Subcutaneous adipose tissue (tissue), 4 donors: ENCODE results near the gene PTCH2. TPM values are rescaled to one million over a fixed set of nuclear protein-coding genes. Genes with fewer than 3 reads are reported as not detected.

Source experiments
- CTCF ChIP-seq: fragments of 450-650 bp; IDR thresholded peaks from one replicate; pipeline ENCODE4 v1.5.1; 2016; ENCODE audit warnings: low read depth, mild to moderate bottlenecking, control low read depth, antibody characterized with exemption, moderate library complexity
- total RNA-seq, 4 donors: library from RNA; depleted of rRNA; stranded (reverse); fragments of >200 nt; gene quantifications; one replicate each; pipeline ENCODE4 v1.1.0, GENCODE V29; 2016

Gene PTCH2
- total RNA-seq, 4 donors from 2014 or later: 0.66 to 1.1 (median 0.68) TPM; not detected in 1

DNA sequence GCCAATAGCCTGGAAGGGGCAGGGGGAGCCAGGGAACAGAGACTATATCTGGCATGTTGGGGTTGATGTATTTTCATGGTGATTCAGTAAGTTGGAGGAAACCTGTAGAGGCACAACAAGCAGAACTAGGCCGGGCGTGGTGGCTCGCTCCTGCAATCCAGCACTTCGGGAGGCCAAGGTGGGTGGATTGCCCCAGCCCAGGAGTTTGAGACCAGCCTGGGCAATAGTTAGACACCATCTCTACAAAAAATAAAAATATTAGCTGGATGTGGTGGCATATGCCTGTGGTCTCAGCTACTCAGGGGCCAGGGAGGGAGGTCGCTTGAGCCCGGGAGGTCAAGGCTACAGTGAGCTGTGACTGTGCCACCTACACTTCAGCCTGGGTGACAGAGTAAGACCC lies 10.1 kb upstream of the PTCH2 start:
- TF ChIP-seq CTCF: no peak

DNA sequence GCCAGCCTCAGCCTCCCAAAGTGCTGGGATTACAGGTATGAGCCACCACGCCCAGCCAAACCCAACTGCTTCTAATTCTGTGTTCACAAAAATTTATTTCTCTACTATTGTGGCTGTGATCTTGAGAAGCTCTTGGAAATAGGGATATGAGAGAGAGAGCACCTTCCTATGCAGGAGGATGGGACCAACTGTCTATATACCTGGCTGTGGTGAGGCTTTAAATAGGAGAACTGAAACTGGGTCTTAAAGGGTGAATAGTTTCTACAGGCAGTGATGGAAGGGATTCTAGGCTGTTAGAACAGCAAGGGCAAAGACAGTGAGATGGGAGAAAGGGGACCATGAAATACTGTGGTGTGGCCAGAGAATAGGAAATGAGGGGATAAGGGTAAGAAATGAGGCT lies 8.3 kb upstream of the PTCH2 start:
- TF ChIP-seq CTCF: no peak

DNA sequence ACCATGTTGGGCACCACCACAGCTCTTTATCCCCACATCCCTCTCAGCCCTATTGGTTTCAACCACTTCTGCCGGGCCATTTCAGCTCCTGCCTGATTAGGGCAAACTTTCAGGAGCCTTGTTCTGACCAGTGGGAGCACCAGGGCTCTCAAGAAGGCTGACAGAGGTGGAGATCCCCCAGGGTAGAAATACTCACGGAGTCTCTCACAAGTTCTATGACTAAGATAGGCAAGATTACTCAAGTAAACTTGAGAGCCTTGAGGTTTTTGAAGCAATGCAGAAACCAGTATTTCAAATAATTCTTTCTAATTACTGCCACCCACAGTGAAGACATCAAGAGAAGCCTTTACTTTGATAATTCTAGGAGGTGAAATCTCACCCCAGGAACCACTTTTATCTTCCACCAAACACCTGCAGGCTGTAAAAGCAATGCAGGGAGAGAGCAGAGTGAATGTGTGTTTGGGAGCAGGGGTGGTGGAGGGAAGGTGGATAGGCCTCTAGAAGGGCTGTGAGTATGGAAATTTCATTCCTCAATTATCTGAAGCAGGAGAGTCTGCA lies 6.6 kb upstream of the PTCH2 start:
- no peak for TF ChIP-seq CTCF

- no peak for TF ChIP-seq CTCF
These were observed 5.6 kb upstream of the PTCH2 start for GRCh38 chr1:44848456-44849181.

- TF ChIP-seq CTCF: no peak
These were observed 4.8 kb upstream of the PTCH2 start for GRCh38 chr1:44847845-44848244.

- TF ChIP-seq CTCF: no peak
These were observed 3.9 kb upstream of the PTCH2 start for GRCh38 chr1:44846985-44847384.

DNA sequence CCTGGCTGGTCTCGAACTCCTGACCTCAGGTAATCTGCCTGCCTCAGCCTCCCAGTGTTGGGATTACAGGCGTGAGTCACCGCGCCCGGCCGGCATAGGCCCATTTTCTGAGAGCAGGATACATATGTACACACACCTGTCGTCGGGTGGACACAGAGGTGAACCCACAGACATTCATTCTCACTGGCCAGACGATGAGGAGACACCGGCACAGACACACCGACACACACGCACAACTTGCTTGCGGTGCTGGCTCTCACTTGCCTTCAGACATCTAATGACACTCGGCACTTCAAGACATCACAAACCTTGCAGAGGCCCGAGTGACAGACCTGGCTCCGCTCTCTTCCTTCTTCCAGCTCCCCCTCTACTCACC lies 579 bp downstream of the PTCH2 start:
- no peak for TF ChIP-seq CTCF
